Kidney (tissue), 22 donors: ENCODE results near the gene ZNF286A. TPM values are rescaled to one million over a fixed set of nuclear protein-coding genes. Genes with fewer than 3 reads are reported as not detected.
"Not testable (repeated sequence)": the region's sequence is repeated elsewhere in the genome, so short reads cannot be mapped to it uniquely, and the experiment has no call there.

Experiments used
- DNase-seq, 5 donors: peaks; one replicate each; pipeline ENCODE4 v3.0.0-alpha.2; 2013 to 2020
- FAIRE-seq: peaks from 2 replicates; lab custom pipeline; 2012; peaks lifted over from hg19 to GRCh38; lab: Jason Lieb, UNC
- H3K27ac ChIP-seq, 2 donors: one replicate each; pipeline ENCODE4 v1.7.0; 2013; ENCODE audit warnings: low read depth in 2 of 2, low read length in 2 of 2, inconsistent platforms in 1 of 2
- H3K27me3 ChIP-seq: one replicate; pipeline ENCODE4 v1.7.1; 2013; ENCODE audit warnings: low read length, inconsistent platforms; ENCODE audit not compliant: control insufficient read depth, insufficient read depth
- H3K36me3 ChIP-seq, 3 donors: one replicate each; pipeline versions ENCODE4 v1.7.0 to v1.7.1; 2013; ENCODE audit warnings: low read length in 3 of 3, control low read depth in 1 of 3, inconsistent platforms in 1 of 3; ENCODE audit not compliant: insufficient read depth in 3 of 3, control insufficient read depth in 2 of 3
- H3K4me1 ChIP-seq, 3 donors: one replicate each; pipeline versions ENCODE4 v1.7.0 to v1.7.1; 2013; ENCODE audit warnings: low read length in 3 of 3, inconsistent platforms in 1 of 3, low read depth in 1 of 3; ENCODE audit not compliant: control insufficient read depth in 2 of 3, insufficient read depth in 2 of 3
- H3K4me3 ChIP-seq, 3 donors: one replicate each; pipeline versions ENCODE4 v1.7.0 to v1.8.1; 2013; ENCODE audit warnings: low read length in 3 of 3, control low read depth in 1 of 3, inconsistent platforms in 1 of 3
- H3K9ac ChIP-seq, 3 donors: one replicate each; pipeline versions ENCODE4 v1.7.0 to v1.7.1; 2013; ENCODE audit warnings: low read length in 3 of 3, control low read depth in 1 of 3, inconsistent platforms in 1 of 3
- H3K9me3 ChIP-seq, 3 donors: one replicate each; pipeline versions ENCODE4 v1.7.0 to v1.7.1; 2013; ENCODE audit warnings: low read length in 3 of 3, control low read depth in 1 of 3, inconsistent platforms in 1 of 3; ENCODE audit not compliant: control insufficient read depth in 2 of 3, insufficient read depth in 1 of 3
- intact Hi-C: fragments of 100-400 bp; cut with DNase I; formaldehyde crosslinking; loops from one replicate; pipeline ENCODE4 v1.11.1; 2022
- long read RNA-seq, 10 donors: library from polyadenylated mRNA in 1 of 10; unstranded in 1 of 10; transcript quantifications; one replicate each; pipeline ENCODE4 v2.0.0 and lab custom pipeline, GENCODE V29; 2021 to 2026
- polyA plus RNA-seq: library from polyadenylated mRNA; stranded (reverse); fragments of 350-450 nt; fragmentation: Illumina TruSeq; extraction: RNeasy Lipid Tissue Mini Kit (QIAGEN cat#74804); gene quantifications from one replicate; pipeline ENCODE4 v1.2.3, GENCODE V29; 2014; ENCODE audit warnings: low read depth, low replicate concordance; ENCODE audit not compliant: insufficient read depth
- total RNA-seq: library from RNA; stranded (reverse); fragmentation: NEBNext Ultra II Directional; extraction: Animal tissue kit (Norgen Biotek cat#: 25700); gene quantifications from one replicate; pipeline ENCODE4 v1.2.1, GENCODE V29; 2021
- TF ChIP-seq, protein P1 (sequence below): IDR thresholded peaks from 3 replicates; pipeline ENCODE4 v1.5.1; 2012; ENCODE audit warnings: mild to moderate bottlenecking, moderate library complexity, borderline replicate concordance; ENCODE audit not compliant: insufficient read depth; ENCODE audit errors: extremely low read depth
- donor health status: control.
- donor health status: control.
- donor health status: control.
- donor health status: control.
- donor health status: control.
- donor health status: DM: yes; HTN: yes; CAD: no.
- donor health status: Normal renal cell carcinoma (clear cell type).

Gene ZNF286A
- total RNA-seq (17.4 TPM), polyA plus RNA-seq (11.0 TPM)
- long read RNA-seq, donor 1, partial matches to known transcripts = 0 of 2 reads
- long read RNA-seq, donor 1, other reads (novel, unspliced or antisense) = 0 of 2 reads
- long read RNA-seq, donor 2, full-length matches to known transcripts = 2 of 2 reads
- long read RNA-seq, donor 2, partial matches to known transcripts = 0 of 2 reads
- long read RNA-seq, donor 2, other reads (novel, unspliced or antisense) = 0 of 2 reads
- long read RNA-seq, donor 3, partial matches to known transcripts = 0 of 1 reads
- long read RNA-seq, donor 3, other reads (novel, unspliced or antisense) = 0 of 1 reads
- long read RNA-seq, donor 4, full-length matches to known transcripts = 5 of 5 reads
- long read RNA-seq, donor 4, partial matches to known transcripts = 0 of 5 reads
- long read RNA-seq, donor 4, other reads (novel, unspliced or antisense) = 0 of 5 reads
- long read RNA-seq, donor 5, partial matches to known transcripts = 0 of 1 reads
- long read RNA-seq, donor 5, other reads (novel, unspliced or antisense) = 0 of 1 reads
- long read RNA-seq, donor 6, partial matches to known transcripts = 0 of 1 reads
- long read RNA-seq, donor 6, other reads (novel, unspliced or antisense) = 0 of 1 reads
- long read RNA-seq, donor 7, partial matches to known transcripts = 2 of 5 reads
- long read RNA-seq, donor 7, other reads (novel, unspliced or antisense) = 2 of 5 reads
- long read RNA-seq, donor 8 = 0 reads
- long read RNA-seq, donor 9 = 0 reads
- long read RNA-seq, donor 10, full-length matches to known transcripts = 3 of 3 reads
- long read RNA-seq, donor 10, partial matches to known transcripts = 0 of 3 reads
- long read RNA-seq, donor 10, other reads (novel, unspliced or antisense) = 0 of 3 reads

DNA sequence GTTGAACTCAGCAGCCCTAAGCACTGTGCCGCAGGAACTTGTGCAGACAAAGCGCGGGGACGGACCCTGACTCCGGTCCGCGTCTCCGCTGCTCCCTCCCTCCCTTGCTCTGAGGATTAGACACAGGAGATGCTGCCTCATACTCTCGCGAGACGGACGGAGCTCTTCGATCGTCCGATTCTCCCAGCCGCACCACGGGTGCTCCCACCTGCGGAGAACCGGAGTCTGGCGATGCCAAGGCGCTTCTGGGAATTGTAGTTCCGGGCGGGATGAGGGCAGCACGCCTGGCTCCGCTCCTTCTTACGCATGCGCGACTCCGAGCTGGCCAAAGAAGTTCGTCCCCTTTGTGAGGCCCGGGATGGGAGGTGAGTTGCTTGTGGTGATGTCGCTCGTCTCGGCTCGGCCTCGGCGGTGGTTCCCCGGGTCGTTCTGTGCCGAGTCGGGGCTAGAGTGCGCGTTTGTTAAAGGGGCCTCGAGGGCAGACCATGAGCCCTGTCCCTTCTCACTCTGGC is at the start of gene ZNF286A:
ZNF286A (plus strand) TSS at position 340 of the 512 bp plus-strand sequence. CDS start 578 bp downstream, outside the sequence.
- H3K27me3 ChIP-seq, H3K9me3 ChIP-seq, intact Hi-C loops, H3K4me1 ChIP-seq, H3K36me3 ChIP-seq: not testable (repeated sequence)
- Histone ChIP-seq H3K27ac (peak within 1 kb of the TSS in 1 of 2 donors; percentile 28), H3K4me3 (peak within 1 kb of the TSS; percentile 53 to 69 (median 59)), H3K9ac (peak within 1 kb of the TSS in 2 of 3 donors; percentile 65 to 66)
- DNase-seq (peak; percentile 99 to 100 (median 100)), FAIRE-seq (peak; percentile 8)

DNA sequence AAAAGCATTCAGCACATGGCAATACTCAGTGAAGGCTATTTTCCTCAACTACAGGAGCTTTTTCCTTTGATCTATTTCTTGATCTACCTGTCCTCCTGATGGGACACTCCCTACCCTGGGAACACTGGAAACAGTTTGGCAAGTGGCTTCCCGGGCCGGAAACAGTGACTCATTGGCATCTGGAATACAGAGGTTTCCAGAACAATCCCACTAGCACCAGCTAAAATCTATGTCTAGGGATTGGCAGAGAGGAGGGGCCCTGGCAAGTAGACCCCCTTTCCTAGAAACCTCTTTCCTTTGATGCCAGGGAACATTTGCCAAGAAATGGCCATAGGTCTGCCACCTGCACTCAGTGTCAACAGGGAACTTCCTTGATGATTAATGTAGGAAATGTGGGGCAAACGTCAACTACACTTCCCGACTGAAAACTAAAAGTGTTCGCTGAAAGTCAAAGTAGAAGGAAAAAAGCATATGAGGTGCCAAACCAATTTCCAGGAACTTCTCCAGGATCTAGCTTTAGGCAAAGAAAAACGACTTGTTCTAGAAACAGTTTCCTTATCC is 49.6 kb upstream of the ZNF286A start:
- DNase-seq (peak in 2 of 5 donors; percentile 18 to 80), FAIRE-seq (no peak)
- Histone ChIP-seq H3K27ac (peak overlapping the region; percentile 62 to 72), H3K9ac (peak overlapping the region in 1 of 3 donors; percentile 42), H3K36me3 (no peaks in the 10 kb centered on the region), H3K9me3 (no peaks in the 10 kb centered on the region), H3K4me1 (peaks cover 2 to 10% (median 9%) of the 10 kb centered on the region in 3 donors), H3K27me3 (no peaks in the 10 kb centered on the region), H3K4me3 (peak overlapping the region in 2 of 3 donors; percentile 41 to 51)
- intact Hi-C loops = no loop called here
- TF ChIP-seq, protein P1, sequence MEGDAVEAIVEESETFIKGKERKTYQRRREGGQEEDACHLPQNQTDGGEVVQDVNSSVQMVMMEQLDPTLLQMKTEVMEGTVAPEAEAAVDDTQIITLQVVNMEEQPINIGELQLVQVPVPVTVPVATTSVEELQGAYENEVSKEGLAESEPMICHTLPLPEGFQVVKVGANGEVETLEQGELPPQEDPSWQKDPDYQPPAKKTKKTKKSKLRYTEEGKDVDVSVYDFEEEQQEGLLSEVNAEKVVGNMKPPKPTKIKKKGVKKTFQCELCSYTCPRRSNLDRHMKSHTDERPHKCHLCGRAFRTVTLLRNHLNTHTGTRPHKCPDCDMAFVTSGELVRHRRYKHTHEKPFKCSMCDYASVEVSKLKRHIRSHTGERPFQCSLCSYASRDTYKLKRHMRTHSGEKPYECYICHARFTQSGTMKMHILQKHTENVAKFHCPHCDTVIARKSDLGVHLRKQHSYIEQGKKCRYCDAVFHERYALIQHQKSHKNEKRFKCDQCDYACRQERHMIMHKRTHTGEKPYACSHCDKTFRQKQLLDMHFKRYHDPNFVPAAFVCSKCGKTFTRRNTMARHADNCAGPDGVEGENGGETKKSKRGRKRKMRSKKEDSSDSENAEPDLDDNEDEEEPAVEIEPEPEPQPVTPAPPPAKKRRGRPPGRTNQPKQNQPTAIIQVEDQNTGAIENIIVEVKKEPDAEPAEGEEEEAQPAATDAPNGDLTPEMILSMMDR = no peak

GRCh38 chr17:15650741-15651582 is 48.6 kb upstream of the ZNF286A start:
- Histone ChIP-seq H3K36me3 (no peaks in the 10 kb centered on the region), H3K27ac (peak overlapping the region; percentile 68 to 75), H3K4me1 (peaks cover 2 to 10% (median 9%) of the 10 kb centered on the region in 3 donors), H3K9me3 (no peaks in the 10 kb centered on the region), H3K27me3 (no peaks in the 10 kb centered on the region), H3K9ac (peak overlapping the region; percentile 0 to 66 (median 26)), H3K4me3 (peak overlapping the region; percentile 23 to 51 (median 41))
- TF ChIP-seq, protein P1 = no peak
- FAIRE-seq (no peak), DNase-seq (peak in 4 of 5 donors; percentile 9 to 77 (median 44))
- intact Hi-C loops = no loop called here
